KOPT-K1 (cell line): ENCODE results near the gene LRRC4C.

Experiments
- H3K27ac ChIP-seq: fragments of 200-600 bp; sonication (generic); 2 replicates; pipeline ENCODE4 v1.5.1; 2016; ENCODE audit warnings: antibody characterized with exemption, mild to moderate bottlenecking, low read depth, low read length; ENCODE audit not compliant: poor library complexity, severe bottlenecking
- H3K36me3 ChIP-seq: fragments of 200-600 bp; sonication (generic); 2 replicates; pipeline ENCODE4 v1.5.1; 2017; ENCODE audit warnings: antibody characterized with exemption, mild to moderate bottlenecking, low read length, moderate library complexity; ENCODE audit not compliant: insufficient read depth
- H3K9me3 ChIP-seq: fragments of 200-600 bp; sonication (generic); 2 replicates; pipeline ENCODE4 v1.5.1; 2017; ENCODE audit warnings: antibody characterized with exemption, low read length, mild to moderate bottlenecking; ENCODE audit not compliant: insufficient read depth, poor library complexity, severe bottlenecking

Gene LRRC4C

DNA sequence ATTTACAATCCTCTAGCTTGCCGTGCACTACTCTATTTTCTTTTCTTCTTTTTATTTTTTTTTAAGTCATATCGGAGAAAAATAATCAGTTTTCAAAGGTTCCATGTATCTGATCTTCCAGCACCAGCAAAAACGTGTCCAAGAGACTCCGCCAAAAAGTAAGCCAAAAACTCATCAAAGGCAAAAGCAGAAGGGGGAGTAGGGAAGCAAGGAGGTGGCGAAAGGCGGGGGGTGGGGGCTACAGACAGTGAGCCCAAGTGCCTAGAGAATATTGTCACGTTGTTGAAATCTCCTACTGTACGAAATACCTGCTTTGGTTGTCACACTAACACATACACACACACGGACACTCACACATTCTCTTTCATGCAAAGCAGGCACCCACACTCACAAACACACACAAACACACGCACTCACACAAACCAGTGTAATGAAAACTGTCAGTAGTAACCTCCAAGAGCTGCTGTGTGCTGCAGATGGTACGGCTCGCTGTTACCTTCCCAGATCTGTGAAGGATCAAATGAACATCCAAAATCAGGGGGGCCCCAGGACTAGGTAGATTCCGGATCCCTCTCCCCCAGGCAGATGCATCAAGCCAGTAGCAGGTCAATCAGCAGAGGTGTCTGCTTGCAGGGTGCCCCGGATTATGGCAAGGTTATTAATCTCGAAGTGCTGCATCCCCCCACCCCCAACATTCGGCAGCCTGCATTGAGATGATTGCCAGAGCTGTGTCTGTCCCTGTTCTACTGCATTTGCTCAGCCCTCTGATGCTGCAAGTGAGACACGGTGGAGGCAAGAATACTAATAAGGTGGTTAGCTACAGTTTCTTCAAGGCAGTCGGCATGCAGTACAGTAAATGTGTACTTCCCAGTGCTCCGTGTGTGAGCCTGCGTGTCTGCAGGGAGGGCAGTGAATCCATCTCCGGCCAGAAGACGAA lies at the start of gene LRRC4C:
LRRC4C (minus strand) TSS at position 188 of the 937 bp plus-strand sequence.
- no peaks in the 10 kb centered on the region for H3K9me3 ChIP-seq
- H3K36me3 ChIP-seq, result no peaks in the 10 kb centered on the region
- no peak within 1 kb of the TSS for H3K27ac ChIP-seq

DNA sequence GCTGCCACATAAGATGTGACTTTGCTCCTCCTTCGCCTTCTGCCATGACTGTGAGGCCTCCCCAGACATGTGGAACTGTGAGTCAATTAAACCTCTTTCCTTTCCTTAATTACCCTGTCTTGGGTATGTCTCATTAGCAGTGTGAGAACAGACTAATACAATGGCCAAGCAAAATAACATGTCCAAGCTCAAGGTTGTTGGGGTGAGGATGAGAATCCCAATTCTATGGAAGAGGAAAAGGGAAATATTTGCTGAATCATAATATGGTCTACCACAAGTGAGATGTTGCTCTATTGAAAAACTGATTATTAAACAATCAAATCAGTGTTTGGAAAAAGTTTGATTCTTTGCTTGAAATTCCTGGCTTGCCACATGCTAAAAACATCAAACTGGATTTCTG lies 48.7 kb upstream of the LRRC4C start:
- H3K9me3 ChIP-seq, result no peaks in the 10 kb centered on the region

DNA sequence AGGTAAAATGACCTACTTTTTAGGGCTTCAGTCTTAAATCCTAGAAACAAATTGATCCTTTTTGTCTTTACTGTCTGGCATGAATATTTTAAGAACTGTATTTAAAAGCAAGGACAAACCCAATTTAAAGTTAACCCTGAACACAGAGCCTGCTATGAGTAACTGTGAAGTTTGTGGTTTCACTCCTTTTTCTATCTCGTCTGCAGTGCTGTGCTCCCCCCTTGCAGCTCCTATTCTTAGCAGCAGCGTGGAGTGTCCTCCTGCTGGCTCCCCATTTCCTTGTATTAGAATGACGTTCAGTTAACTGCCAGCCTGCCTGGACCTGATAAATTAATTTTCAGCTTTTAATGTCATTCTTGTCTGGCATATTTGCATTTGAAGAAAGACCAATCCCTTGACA lies 40.0 kb upstream of the LRRC4C start:
- Histone ChIP-seq H3K27ac (no peak overlapping the region), H3K36me3 (no peaks in the 10 kb centered on the region), H3K9me3 (no peaks in the 10 kb centered on the region)

More for the DNA sequence above, 48.7 kb upstream of the LRRC4C start:
- Histone ChIP-seq H3K36me3 (no peaks in the 10 kb centered on the region), H3K27ac (no peak overlapping the region)

DNA sequence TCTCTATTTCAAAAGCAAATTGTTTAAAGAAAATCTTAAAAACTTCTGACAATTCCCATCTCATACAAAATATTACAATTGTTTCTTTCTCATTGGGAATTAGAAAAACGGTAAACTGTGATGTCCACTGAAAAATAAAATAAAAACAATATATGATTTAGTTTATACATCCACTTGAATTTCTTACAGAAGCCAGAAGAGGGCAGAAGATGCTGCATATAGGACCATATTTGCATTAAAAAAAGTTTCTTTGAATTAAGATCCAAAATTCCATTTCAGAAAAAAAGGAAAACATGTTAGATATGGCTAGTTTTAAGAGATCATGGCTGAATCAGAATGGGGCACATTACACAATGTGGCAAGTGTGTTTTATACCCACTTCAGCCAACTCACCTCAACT lies 39.3 kb upstream of the LRRC4C start:
- Histone ChIP-seq H3K27ac (no peak overlapping the region), H3K9me3 (no peaks in the 10 kb centered on the region), H3K36me3 (no peaks in the 10 kb centered on the region)

DNA sequence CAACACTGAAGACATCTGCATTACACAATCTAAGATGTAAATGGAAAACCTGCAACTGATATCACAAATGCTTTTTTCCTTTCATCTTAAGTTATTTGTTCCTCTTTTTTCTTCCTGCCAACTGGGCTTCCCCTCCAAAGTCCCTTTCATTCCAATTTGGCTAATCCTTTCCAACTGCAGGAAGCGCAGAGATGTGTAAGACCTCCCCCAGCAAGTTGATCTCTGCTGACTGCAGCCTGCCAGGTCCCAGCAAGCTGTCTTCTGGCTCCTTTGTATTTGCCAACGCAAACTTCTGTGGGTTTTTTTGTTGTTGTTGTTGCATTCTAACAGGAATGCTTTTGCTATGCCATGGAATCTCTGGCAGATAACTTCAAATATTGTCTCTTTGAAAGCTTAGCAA lies 38.5 kb upstream of the LRRC4C start:
- Histone ChIP-seq H3K36me3 (no peaks in the 10 kb centered on the region), H3K9me3 (no peaks in the 10 kb centered on the region), H3K27ac (no peak overlapping the region)

DNA sequence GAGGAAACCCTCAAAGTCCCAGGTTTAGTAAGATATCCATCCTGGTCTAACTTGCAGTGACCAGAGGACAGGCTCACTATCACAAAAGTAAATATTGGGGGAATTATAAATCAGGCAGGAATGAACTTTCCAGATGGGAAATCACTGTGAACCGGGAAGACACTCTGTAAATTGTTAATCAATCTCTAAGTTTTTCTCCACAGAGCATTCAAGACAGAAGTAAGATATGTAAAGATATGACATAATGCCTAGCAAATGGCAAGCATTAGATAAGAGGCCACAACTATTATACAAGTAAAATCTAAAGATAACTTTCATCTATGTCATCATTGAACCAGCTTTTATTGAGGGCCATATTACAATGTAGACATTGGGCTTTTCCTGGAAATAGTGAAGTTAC lies 35.3 kb upstream of the LRRC4C start:
- H3K27ac ChIP-seq, result no peak overlapping the region
- no peaks in the 10 kb centered on the region for H3K36me3 ChIP-seq
- H3K9me3 ChIP-seq, result no peaks in the 10 kb centered on the region

DNA sequence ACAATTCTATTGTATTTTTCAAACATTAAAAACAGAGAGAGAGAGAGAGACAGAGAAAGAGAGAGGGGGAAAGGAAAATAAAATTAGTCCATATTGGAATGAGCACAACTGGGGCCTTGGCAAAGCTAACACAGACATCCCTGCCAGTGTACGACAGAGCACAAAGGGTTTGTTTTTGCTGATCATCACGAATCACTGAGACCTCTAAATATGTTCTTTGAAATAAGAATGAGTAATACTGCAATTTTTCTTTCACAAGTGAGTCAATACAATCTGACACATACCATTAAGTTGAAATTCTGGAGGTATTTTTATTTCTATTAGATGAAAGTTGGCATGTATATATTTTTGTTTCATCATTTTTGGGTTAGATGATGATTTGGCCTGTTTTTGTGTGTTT lies 27.0 kb upstream of the LRRC4C start:
- no peak overlapping the region for H3K27ac ChIP-seq
- H3K9me3 ChIP-seq, result no peaks in the 10 kb centered on the region
- H3K36me3 ChIP-seq, result no peaks in the 10 kb centered on the region

DNA sequence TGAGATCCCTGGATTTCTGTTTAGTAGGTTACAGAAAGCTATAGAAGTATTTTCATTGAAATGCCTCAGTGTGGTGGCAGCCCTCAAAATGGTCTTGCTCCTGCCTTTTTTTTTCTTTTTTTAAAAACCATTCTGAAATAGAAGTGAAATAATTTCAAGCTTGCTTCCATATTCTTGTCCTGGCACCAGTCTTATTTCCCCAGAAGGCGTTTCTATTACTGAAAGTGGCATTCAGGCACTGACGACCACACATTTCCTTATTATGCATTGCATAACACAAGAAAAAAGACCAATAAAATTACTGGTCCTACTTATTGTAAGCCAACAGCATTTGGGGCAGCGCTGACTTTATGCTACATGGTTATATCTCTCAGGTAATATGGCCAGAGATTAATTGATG lies 24.5 kb upstream of the LRRC4C start:
- Histone ChIP-seq H3K27ac (no peak overlapping the region), H3K9me3 (no peaks in the 10 kb centered on the region), H3K36me3 (no peaks in the 10 kb centered on the region)

DNA sequence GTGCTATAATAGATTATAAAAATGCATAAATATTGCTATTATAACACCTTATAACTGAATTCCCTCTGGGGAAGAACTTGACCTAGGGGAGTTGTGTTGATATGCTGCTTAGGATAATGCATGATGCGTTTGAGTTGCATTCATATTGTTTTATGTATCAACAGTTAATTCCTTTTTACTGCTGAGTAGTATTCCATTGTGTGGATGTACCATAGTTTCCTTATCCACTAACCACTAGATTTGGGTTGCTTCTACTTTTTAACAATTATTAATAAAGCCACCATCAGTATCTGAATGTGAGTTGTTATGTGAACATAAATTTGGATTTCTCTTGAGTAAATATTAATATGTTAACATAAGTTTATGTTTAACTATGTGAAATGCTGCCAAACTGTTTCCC lies 19.7 kb upstream of the LRRC4C start:
- Histone ChIP-seq H3K9me3 (no peaks in the 10 kb centered on the region), H3K27ac (no peak overlapping the region), H3K36me3 (no peaks in the 10 kb centered on the region)

DNA sequence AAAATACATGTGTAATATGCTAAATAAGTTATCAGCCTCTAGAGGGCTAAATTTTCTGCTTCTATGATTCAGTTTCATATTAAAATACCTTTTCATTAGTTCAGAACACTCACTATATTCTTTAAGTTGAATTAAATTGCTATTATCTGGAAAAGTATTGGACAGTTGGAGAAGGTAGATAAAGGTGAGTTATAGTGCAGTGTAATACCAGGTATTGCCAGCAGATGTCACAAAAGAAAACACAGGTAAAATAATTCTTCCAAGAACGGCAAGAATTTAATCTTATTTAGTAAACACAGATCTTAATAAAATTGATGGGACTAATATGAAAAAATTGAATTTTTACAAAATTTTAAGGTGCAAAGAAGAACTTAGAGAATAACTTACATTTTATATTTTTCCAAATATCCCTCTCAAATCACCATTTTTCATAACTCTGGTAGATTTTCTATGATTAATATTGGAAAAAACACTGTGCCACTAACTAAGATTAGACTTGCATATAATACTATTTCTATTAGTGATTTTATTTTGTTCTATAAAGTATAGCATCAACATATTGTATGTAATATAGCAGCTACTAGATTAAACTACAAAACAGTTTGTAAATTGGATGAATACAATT lies 1.7 kb upstream of the LRRC4C start:
- H3K27ac ChIP-seq, result no peak overlapping the region
- no peaks in the 10 kb centered on the region for H3K36me3 ChIP-seq
- no peaks in the 10 kb centered on the region for H3K9me3 ChIP-seq

DNA sequence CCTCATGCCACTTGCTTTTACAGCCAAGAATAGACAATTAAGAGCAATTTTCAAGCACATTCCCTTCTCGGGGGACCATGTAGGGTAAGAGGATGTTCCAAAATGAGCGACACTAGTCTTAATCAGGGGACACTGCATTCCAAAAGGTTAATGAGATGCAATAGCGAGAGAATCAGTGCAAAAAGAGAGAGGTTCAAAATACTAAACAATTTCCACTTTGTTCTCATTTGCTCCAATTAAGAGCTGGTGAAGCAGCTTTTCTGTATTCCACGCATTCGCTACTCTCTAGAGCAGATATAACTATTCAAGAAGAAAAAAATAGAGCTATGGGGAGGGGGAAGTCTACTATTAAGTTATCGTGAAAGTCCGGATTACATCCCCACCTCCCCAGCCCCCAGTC lies 811 bp downstream of the LRRC4C start:
- Histone ChIP-seq H3K9me3 (no peaks in the 10 kb centered on the region), H3K36me3 (no peaks in the 10 kb centered on the region), H3K27ac (no peak overlapping the region)

DNA sequence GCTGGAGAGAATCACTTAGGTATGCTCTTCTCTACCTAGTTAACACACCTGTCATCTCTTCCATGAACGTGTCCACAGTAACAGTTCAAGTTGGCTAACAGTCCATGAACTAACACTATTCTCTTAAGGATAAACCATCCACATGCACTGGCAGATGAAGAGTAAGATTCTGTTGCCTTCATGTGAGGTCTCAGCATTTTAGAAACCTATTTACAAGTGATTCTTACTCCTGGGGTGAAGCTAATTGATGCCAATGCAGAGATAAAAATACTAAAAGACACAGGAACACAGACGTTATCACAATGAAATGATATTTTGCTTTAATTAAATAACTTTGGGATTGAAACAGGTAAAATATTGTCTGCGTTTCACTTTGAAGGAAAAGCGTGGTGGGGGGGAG lies 1.3 kb downstream of the LRRC4C start:
- Histone ChIP-seq H3K27ac (no peak overlapping the region), H3K36me3 (no peaks in the 10 kb centered on the region), H3K9me3 (no peaks in the 10 kb centered on the region)

DNA sequence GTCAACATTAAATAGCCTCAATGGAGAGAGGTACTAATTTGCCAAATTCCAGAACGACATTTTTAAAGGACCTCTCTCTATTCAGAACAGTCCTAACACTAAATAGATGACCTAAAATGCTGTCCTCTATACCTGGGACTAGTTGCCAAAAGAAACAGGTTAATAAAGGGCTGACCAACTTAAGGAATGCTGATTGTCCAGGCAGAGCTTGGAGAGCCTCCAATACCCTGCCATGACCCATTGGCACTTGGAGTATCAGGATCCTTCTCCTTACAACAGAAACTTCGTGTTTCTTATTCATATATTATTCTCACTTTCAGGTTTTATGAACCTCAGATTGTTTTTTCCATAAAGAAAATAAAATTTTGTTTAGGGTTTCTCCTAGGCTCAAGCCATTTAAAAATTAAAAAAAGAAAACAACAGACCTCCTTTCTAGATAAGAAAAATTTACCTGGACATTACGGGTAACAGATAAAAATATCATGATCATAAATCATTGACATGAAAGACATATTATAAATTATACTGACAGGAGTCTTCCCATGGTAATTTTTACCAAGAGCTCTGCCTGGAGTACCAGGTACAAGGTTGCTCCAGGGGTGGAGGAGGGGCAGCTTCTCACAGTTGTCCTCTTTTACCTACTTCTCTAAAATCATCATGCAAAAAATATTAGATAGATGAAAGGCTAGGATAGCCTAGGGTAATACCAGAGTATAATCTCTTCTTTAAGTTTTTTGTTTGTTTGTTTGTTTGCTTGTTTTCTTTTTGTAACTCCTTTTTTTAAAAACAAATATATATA lies 2.0 kb downstream of the LRRC4C start:
- Histone ChIP-seq H3K9me3 (no peaks in the 10 kb centered on the region), H3K27ac (no peak overlapping the region), H3K36me3 (no peaks in the 10 kb centered on the region)

DNA sequence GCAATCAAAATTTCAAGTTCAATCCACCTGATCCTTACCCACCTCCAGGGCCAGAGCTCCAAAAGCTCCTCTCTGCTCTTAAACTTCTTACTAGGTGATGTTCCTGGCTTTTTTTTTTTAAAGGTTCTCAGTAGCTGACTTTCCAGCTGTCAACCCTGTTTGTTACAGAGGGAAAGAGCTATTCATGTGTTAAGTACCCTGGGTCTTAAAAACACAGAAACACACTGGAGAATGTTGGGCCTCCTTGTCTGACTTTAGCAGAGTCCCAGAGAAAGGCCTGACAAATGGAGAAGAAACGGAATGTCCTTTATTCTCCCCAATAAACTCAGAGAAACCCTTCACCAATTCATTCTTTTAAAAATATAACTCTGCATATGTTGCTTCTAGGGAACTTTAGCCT lies 3.2 kb downstream of the LRRC4C start:
- Histone ChIP-seq H3K27ac (no peak overlapping the region), H3K36me3 (no peaks in the 10 kb centered on the region)

DNA sequence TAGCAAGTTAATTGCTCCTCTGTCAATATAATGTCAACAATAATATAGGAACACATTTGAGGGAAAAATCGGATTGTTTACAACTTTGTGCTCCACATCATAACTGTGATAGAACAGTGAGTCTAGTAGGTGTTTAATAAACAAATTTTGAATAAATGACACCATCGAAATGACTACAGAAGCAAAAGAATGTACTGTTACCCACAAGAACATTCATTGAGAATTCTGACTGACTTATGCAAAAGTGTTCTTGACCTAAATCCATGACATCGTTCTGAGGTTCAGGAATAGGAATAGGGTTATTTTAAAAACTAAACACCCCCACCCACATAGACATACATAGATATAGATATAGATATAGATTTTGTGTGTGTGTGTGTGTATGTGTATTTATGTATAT lies 8.4 kb downstream of the LRRC4C start:
- Histone ChIP-seq H3K9me3 (no peaks in the 10 kb centered on the region), H3K36me3 (no peaks in the 10 kb centered on the region), H3K27ac (no peak overlapping the region)

More for the DNA sequence above, 3.2 kb downstream of the LRRC4C start:
- no peaks in the 10 kb centered on the region for H3K9me3 ChIP-seq
